ENCODE results near the gene ABTB2. TPM values are rescaled to one million over a fixed set of nuclear protein-coding genes. Genes with fewer than 3 reads are reported as not detected.

Gene ABTB2
- total RNA-seq, 1 donor from 2014 or later, result 0.89 TPM

DNA sequence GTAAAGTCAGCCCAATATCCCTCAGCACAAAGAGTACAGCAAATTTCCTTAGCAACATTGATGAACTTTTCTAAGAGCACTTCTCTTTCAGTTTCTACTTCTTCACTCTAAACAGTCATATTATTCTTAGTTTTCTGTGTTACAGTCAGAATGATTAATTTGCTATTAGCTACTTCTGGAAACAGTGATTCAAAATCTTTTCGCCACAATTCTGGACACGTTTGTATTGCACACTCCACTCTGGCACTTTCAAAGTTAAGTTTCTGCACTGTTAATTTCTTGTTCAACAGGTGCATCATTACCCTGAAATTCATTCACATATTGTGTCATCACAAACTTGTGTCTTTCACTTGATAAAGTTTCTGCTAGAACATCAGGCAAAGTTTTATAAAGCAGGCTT is 22.5 kb downstream of the ABTB2 start:
- TF ChIP-seq, protein P1, sequence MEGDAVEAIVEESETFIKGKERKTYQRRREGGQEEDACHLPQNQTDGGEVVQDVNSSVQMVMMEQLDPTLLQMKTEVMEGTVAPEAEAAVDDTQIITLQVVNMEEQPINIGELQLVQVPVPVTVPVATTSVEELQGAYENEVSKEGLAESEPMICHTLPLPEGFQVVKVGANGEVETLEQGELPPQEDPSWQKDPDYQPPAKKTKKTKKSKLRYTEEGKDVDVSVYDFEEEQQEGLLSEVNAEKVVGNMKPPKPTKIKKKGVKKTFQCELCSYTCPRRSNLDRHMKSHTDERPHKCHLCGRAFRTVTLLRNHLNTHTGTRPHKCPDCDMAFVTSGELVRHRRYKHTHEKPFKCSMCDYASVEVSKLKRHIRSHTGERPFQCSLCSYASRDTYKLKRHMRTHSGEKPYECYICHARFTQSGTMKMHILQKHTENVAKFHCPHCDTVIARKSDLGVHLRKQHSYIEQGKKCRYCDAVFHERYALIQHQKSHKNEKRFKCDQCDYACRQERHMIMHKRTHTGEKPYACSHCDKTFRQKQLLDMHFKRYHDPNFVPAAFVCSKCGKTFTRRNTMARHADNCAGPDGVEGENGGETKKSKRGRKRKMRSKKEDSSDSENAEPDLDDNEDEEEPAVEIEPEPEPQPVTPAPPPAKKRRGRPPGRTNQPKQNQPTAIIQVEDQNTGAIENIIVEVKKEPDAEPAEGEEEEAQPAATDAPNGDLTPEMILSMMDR (IDR thresholded peaks at IDR 0.05), result no peak
- no peak for DNase-seq (ENCODE audit: extremely low spot score, unreplicated experiment)

DNA sequence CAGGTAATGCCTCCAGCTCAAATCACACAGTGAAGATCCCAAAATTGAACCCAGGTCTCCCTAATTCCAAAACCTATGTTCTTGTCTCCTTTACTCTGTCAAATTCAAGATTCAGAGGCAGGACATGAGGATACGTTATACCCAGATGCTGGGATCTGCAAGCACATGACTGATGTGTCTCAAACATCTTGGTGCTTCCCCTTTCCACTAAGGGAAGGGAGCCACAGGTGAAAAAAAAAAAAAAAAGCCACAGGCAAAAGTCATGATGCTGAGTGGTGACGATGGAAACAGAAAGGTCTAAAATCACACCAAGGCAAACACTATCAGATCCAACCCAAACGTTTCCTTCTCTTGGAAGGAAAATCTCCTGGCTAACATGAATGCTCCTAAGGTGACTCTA is 24.0 kb downstream of the ABTB2 start:
- Mint-ChIP-seq H3K4me1 (ENCODE audit: unreplicated experiment) (peaks cover 20% of the 10 kb centered on the region), H3K36me3 (ENCODE audit: unreplicated experiment) (no peaks in the 10 kb centered on the region), H3K27ac (ENCODE audit: unreplicated experiment) (no peak overlapping the region), H3K9me3 (ENCODE audit: unreplicated experiment) (no peaks in the 10 kb centered on the region), H3K4me3 (ENCODE audit: unreplicated experiment) (no peak overlapping the region), H3K27me3 (ENCODE audit: unreplicated experiment) (peaks cover 39% of the 10 kb centered on the region)
- no peak for DNase-seq (ENCODE audit: extremely low spot score, unreplicated experiment)
- TF ChIP-seq, protein P1 (IDR thresholded peaks at IDR 0.05), result no peak

More for the DNA sequence above, 22.5 kb downstream of the ABTB2 start:
- Mint-ChIP-seq H3K4me3 (ENCODE audit: unreplicated experiment) (no peak overlapping the region), H3K27me3 (ENCODE audit: unreplicated experiment) (peaks cover 44% of the 10 kb centered on the region), H3K9me3 (ENCODE audit: unreplicated experiment) (no peaks in the 10 kb centered on the region), H3K27ac (ENCODE audit: unreplicated experiment) (no peak overlapping the region), H3K4me1 (ENCODE audit: unreplicated experiment) (peaks cover 20% of the 10 kb centered on the region), H3K36me3 (ENCODE audit: unreplicated experiment) (no peaks in the 10 kb centered on the region)

DNA sequence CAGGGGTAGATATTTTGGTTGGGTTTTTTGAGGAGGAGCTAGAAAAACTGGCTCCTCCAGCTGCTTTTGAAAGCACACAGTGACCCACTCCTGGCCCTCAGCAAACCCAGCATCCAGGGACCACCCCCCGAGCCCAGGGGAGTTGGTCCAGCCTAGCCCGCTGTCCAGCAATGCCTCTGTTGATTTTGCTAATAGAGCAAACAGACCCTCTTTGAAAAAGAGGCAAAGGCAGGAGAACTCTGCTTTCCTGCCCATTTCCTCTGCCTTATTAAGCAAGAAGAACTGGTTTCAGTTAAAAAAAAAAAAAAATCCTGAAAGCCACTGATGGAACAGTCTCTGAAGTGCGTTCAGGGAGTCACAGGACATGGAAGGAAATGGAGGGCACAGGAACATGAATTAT is 25.3 kb downstream of the ABTB2 start:
- Mint-ChIP-seq H3K4me3 (ENCODE audit: unreplicated experiment) (no peak overlapping the region), H3K27ac (ENCODE audit: unreplicated experiment) (no peak overlapping the region), H3K36me3 (ENCODE audit: unreplicated experiment) (no peaks in the 10 kb centered on the region), H3K27me3 (ENCODE audit: unreplicated experiment) (peaks cover 42% of the 10 kb centered on the region), H3K4me1 (ENCODE audit: unreplicated experiment) (peaks cover 20% of the 10 kb centered on the region), H3K9me3 (ENCODE audit: unreplicated experiment) (no peaks in the 10 kb centered on the region)
- DNase-seq (ENCODE audit: extremely low spot score, unreplicated experiment), result no peak
- TF ChIP-seq, protein P1 (IDR thresholded peaks at IDR 0.05), result no peak

DNA sequence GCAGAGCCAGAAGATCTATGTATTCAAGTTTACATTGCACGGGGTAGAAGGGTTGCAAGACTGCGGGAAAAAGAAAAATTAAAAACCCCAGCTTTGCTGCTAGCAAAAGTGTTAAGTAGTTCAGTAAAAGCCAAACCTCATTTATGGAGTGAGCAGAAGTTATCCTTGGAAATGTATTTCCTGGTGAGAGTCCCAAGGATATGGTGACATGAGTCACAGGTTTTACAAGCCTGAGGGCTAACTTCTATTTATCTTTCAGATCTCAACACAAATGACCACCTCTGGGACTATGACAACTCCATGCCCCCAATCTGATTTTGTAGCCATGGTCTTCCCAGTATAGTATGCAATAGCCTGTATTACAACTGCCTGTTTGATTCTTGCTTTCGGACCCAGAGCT is 26.1 kb downstream of the ABTB2 start:
- TF ChIP-seq, protein P1 (IDR thresholded peaks at IDR 0.05), result no peak
- Mint-ChIP-seq H3K27me3 (ENCODE audit: unreplicated experiment) (peaks cover 43% of the 10 kb centered on the region), H3K9me3 (ENCODE audit: unreplicated experiment) (no peaks in the 10 kb centered on the region), H3K4me1 (ENCODE audit: unreplicated experiment) (peaks cover 20% of the 10 kb centered on the region), H3K4me3 (ENCODE audit: unreplicated experiment) (no peak overlapping the region), H3K36me3 (ENCODE audit: unreplicated experiment) (no peaks in the 10 kb centered on the region), H3K27ac (ENCODE audit: unreplicated experiment) (no peak overlapping the region)
- no peak for DNase-seq (ENCODE audit: extremely low spot score, unreplicated experiment)

DNA sequence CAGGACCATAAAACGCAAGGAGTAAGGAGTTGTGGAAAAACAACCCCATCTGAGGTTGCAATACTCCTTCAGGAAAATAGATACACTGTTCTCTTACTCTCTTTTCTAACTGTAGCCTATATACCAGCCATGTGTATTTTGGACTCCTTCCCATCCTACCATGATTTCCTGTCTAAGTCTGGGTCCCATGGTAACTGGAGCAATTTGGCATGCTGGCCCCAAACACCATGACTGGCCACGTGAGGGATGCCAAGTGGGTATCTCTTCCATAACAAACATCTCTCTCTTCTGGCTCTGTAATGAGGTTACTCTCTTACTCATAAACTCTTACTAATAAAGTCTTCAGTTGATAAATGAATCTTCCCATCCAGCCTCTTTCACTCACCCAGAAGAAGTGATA is 26.5 kb downstream of the ABTB2 start:
- no peaks in the 10 kb centered on the region for H3K9me3 Mint-ChIP-seq (ENCODE audit: unreplicated experiment)
- peaks cover 43% of the 10 kb centered on the region for H3K27me3 Mint-ChIP-seq (ENCODE audit: unreplicated experiment)
- TF ChIP-seq, protein P1 (IDR thresholded peaks at IDR 0.05), result no peak
- H3K36me3 Mint-ChIP-seq (ENCODE audit: unreplicated experiment), result no peaks in the 10 kb centered on the region
- H3K4me3 Mint-ChIP-seq (ENCODE audit: unreplicated experiment), result no peak overlapping the region
- H3K4me1 Mint-ChIP-seq (ENCODE audit: unreplicated experiment), result peaks cover 20% of the 10 kb centered on the region
- H3K27ac Mint-ChIP-seq (ENCODE audit: unreplicated experiment), result no peak overlapping the region
- DNase-seq (ENCODE audit: extremely low spot score, unreplicated experiment), result no peak
